ENCODE data around the gene NOP56.

DNA sequence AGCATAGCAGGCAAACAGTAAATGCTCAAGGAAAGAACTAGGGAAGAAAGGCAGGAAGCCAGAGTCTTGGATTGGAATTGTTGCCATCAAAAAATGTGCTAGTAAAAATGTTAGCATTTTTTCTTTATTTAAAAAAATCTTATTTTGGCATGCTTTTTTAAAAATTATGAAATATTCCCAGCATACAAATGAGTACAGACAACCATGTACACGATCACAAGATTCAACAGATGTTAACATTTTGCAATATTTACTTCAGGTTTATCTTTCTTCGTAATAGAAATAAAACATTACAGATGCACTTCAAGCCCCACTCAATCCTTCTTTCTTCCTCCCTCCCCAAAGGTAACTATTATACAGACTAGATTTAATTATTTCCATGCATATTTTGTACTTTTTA is 27.4 kb upstream of the NOP56 start:
- no peak for TF ChIP-seq CTCF (IDR thresholded peaks at IDR 0.05)
- TF ChIP-seq EZH2 (IDR thresholded peaks at IDR 0.05): no peak
- TF ChIP-seq EZH2phosphoT487 (IDR thresholded peaks at IDR 0.05): no peak
